ENCODE results near the gene PTPN11.
"Not testable (repeated sequence)": the region's sequence is repeated elsewhere in the genome, so short reads cannot be mapped to it uniquely, and the experiment has no call there.

The PTPN11 gene

DNA sequence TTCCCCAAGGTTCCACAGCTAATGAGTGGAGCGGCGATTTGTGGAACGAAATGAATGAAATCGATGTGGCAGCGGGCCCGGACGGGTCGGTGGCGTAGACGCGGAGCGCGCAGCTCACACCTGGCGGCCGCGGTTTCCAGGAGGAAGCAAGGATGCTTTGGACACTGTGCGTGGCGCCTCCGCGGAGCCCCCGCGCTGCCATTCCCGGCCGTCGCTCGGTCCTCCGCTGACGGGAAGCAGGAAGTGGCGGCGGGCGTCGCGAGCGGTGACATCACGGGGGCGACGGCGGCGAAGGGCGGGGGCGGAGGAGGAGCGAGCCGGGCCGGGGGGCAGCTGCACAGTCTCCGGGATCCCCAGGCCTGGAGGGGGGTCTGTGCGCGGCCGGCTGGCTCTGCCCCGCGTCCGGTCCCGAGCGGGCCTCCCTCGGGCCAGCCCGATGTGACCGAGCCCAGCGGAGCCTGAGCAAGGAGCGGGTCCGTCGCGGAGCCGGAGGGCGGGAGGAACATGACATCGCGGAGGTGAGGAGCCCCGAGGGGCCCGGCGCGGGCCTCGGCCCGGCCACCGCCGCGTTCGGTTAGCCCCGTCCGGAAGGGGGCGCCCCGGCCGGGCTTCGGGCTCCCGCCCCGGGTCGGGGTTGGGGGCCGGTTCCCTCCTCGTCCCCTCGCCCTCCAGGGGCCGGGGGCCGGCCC, at the start of gene PTPN11:
TSS of gene PTPN11 (plus strand) at position 340 of the 689 bp plus-strand sequence. CDS start at position 505, 165 bp downstream.
- peak; percentile 78 for DNase-seq

DNA sequence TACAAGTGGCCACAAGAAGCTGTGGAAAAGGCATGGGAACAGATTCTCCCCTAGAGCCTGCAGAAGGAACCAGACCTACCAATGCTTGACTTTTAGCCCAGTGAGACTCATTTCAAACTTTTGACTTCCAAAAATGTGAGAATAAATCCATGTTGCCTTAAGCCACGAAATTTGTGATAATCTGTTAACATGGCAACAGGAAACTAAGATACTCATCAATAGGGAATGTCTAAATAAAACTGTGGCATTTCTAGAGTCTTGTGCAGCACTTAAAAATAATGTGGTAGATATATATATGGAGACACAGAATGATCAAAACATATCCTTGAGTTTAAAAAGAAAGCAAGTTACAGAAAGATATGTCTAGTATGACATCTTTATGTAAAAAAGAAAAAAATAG, 48.5 kb upstream of the PTPN11 start:
- peak; percentile 5 for DNase-seq

DNA sequence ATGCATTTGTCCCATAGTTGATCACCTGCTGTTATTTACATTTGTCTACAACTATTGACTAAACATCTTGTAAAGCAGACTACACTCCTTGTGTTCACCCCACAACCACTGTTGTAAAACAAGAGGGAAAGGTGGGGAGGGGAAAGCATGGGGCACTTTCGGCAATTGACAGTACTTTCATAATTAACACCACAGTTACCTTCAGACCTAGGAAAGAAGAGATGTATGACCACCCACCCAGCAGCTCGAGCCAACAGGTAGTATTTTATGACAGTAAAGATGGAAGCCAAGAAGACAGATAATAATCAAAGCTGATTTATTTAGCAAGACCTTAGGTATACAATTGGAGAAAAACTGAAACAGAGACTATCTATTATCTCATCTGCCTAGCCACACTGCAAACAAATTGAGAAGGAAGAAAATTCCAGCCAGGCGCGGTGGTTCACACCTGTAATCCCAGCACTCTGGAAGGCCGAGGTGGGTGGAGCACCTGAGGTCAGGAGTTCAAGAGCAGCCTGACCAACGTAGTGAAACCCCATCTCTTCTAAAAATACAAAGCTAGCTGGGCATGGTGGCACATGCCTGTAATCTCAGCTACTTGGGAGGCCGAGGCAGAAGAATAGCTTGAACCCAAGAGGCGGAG, 47.8 kb upstream of the PTPN11 start:
- DNase-seq = no peak

DNA sequence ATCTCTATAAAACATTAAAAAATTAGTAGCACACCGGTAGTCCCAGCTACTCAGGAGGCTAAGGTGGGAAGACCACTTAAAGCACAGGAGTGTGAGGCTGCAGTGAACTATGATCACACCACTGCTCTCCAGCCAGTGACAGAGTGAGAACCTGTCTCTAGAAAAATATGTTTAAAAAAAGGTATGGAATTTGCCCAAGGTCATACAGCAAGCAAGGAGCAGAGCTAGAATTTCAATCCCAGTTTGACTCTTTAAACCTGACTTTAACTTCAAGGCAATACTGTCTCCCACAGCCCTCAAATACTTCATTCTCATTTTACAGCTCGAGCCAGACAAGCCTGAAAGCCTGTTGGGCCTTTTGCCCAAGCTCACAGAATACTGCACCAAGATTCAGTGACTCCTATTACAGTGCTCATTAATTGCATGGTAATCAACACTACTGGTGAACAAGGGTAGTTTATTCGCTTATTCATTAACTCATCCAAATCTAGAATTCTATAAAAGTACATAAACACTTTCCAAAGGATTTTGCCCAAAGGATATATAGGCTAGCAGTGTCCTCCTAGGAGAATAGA, 44.5 kb upstream of the PTPN11 start:
- DNase-seq = no peak

DNA sequence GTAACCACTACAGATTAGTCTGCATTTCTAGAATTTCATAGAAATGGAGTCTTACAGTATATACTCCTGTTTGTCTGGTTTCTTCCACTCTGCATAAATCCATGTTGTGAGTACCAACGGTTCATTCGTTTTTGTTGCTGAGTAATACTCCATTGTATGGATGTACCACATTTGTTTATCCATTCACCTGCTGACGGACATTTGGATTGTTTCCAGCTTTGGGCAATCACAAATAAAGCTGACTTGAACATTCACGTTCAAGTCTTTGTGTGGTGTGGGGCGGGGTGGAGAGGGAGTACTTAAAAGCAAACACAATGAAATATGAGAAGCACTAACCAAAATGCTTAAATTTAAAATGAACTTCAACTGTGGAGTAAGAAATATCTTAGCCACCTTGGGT, 43.6 kb upstream of the PTPN11 start:
- DNase-seq = no peak

DNA sequence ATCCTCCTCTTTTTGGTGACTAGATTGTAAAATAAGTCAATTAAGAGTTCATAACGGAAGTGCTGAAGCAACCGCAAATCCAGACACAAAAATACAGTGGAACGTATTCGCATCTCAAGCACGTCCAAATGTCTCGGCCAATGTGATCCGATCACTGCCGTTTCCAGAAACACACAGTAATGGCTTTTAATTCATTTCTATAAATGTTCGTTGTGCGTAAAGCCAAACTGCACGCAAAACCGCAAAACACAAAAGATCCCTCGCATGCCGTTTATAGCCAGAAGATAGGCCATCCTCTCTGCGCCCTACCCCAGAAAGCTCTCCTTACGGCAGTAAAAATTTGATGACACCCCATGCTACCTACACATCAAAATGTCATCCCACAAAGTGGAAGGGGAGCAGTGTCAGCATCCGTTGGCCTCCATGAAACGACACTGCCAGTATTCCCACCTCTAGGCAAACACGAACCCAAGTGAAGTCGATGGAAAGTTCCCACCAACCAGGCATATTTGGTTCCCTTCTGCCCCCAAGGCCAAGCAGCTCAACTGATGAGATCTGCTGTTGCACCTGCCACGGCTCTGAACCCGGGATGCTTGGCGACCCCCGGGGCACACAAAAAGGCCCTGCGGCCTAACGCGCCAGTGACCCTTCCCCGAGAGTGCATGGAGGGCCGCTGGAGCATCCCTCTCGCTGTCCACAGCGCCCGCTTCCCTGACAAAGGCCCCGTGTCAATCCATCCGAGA, 37.9 kb upstream of the PTPN11 start:
- DNase-seq = no peak

DNA sequence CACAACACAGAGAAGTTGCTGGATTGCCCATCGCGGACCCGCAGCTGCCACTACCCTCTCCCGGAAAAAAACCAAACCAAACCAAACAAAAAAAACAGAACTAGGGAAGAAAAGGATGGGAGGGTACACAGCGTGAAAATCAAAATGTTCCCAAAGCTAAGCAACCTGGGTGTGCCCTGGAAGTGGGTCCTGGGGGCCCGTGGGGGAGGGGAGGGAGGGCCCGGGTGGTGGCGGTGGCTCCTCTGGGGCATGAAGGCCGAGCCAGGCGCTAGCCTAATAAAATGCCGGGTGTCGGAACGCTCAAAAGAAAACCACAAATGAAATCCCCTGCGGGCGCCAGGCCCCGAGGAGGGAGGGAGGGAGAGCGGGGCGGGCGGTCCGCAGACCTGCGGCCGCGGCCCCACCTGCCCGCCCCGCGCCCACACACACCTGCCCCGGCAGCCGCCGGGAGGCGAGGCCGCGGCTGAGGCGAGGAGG, 37.3 kb upstream of the PTPN11 start:
- no peak for DNase-seq

DNA sequence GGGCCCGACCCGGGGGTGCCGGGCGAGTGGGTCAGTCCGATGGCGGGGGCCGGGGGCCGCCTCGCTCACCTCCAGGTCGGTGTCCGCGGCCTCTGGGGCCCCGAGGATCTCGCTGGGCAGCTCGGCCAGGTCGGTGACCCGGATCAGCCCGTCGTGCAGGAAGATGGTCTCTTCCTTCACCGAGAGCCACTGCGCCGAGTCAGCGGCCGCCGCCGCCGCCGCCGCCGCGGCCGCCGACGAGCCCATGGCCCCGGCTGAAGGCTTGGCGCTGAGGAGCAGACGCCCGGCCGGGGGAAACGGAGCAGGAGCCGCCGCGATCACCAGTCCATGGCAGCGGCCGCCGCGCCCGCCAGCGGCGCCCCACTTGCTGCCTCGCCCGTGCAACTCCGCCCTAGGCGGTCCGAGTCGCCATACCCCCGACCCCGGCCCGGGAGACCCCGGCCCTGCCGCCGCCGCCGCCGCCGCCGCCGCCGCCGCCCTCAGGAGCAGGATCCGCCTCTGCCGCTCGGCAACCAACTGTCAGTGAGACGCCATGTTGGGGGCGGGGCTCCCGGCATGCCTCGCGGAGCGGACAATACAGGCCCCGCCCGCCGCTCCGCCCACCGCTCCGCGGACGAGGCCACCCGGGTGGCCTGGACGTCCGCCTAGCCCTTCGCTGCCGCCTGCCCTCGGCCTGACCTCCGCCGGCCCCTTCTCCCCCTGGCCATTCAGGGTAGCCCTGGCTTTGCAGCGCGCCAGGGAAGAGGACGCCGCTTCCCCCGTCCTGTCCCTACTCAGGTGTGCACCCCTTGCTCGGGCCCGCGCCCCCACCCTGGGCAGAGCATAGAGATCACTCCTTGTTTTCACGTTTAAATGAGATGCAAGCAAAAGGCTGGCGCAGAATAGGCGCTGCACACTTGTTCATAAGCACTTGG, 36.6 kb upstream of the PTPN11 start, which contains the start of gene HECTD4:
TSS of gene HECTD4 (minus strand) at position 549 of the 914 bp plus-strand sequence. CDS start at position 246, 303 bp downstream.
- DNase-seq = peak; percentile 87

DNA sequence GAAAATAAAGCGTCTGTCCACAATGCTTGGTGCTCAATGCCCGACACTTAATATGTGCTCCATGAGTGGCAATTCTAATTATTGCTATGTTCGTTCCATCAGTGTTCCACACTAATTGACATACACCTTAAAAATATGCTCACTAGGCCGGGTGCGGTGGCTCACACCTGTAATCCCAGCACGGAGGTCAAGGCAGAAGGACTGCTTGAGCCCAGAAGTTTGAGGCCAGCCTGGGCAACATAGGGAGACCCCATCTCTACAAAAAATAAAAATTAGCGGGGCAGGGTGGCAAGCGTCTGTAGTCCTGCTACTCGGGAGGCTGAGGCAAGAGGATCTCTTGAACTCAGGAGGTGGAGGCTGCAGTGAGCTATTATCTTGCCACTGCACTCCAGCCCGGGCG, 35.9 kb upstream of the PTPN11 start:
- no peak for DNase-seq

DNA sequence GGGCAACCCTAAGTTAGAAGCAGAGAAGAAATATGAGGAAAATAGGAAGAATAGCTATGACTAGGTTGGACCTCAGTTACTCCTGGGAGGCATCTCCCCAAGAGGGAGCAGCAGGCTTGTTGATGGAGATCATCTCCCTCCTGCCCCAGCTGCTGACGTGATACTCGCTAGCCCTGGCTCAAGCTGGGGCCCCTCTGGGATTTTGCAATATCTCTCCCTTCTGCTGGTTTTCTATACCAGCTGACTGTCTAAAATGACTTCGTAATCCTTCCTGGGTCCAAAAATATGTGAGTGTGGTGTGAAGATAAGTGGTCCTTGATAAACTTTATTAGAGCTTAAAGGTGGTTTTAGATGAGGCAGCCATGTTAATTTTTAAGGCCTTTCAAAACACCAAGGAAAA, 32.0 kb upstream of the PTPN11 start:
- peak; percentile 62 for DNase-seq

DNA sequence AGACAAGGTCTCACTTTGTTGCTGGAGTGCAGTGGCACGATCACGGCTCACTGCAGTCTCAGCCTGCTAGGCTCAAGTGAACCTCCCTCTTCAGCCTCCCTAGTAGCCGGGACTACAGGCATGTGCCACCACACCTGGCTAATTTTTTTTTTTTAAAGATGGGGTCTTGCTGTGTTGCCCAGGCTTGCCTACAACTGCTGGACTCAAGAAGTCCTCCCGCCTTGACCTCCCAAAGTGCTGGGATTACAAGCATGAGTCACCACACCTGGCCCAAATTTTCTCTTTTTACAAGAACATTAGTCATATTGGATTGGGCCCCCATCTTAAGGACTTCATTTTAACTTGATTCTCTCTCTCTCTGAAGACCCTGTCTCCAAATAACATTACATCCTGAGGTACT, 29.5 kb upstream of the PTPN11 start:
- DNase-seq = no peak

DNA sequence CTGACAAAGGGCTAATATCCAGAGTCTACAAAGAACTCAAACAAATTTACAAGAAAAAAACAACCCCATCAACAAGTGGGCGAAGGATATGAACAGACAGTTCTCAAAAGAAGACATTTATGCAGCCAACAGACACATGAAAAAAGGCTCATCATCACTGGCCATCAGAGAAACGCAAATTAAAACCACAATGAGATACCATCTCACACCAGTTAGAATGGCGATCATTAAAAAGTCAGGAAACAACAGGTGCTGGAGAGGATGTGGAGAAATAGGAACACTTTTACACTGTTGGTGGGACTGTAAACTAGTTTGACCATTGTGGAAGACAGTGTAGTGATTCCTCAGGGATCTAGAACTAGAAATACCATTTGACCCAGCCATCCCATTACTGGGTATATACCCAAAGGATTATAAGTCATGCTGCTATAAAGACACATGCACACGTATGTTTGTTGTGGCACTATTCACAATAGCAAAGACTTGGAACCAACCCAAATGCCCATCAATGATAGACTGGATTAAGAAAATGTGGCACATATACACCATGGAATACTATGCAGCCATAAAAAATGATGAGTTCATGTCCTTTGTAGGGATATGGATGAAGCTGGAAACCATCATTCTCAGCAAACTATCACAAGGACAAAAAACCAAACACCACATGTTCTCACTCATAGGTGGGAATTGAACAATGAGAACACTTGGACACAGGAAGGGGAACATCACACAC, 28.7 kb upstream of the PTPN11 start:
- not testable (repeated sequence) for DNase-seq

DNA sequence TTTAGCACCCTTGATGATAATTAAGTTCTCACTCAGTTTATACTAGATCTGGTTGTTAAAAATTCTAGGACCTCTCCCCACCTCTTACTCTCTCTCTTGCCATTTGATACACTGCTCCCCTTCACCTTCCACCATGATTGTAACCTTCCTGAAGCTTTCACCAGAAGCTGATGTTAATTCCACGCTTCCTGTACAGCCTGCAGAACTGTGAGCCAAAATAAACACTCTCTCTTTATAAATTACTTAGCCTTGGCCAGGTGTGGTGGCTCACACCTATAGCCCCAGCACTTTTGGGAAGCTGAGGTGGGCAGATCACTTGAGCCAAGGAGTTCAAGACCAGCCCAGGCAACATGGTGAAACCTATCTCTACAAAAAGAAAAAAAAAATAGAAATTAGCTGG, 25.4 kb upstream of the PTPN11 start:
- DNase-seq = no peak

DNA sequence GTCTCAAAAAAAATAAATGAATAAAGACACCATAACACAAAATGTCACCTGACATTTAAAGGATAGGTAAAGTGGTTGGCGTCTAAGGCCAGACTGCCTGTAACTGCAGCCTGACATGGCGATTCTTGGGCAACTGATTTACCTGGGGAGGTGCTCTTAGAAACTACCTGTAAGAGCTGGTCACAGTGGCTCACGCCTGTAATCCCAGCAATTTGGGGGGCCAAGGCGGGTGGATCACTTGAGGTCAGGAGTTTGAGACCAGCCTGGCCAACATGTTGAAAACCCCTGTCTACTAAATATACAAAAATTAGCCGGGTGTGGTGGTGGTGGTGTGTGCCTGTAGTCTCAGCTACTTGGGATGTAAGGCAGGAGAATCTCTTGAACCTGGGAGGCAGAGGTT, 17.7 kb upstream of the PTPN11 start:
- DNase-seq = no peak

DNA sequence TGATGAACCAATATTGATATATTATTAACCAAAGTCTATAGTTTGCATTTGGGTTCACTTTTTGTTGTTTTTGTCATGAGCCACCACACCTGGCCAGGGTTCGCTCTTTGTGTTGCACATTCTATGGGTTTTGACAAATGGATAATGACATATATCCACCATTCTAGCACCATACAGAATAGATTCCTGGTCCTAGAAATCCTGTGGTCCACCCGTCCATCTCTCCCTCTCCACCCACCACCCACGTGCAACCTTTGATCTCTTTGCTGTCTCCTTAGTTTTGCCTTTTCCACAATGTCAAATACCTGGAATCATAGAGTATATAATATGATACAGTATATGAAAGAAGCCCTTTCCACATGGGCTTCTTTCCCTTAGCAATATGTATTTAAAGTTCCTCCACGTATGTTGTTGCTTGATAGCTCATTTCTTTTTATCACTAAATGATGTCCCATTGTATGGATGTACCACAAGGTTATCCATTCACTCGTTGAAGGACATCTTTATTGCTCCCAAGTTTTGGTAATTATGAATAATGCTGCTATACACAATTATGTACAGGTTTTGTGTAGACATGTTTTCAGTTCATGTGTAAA, 16.7 kb upstream of the PTPN11 start:
- no peak for DNase-seq

DNA sequence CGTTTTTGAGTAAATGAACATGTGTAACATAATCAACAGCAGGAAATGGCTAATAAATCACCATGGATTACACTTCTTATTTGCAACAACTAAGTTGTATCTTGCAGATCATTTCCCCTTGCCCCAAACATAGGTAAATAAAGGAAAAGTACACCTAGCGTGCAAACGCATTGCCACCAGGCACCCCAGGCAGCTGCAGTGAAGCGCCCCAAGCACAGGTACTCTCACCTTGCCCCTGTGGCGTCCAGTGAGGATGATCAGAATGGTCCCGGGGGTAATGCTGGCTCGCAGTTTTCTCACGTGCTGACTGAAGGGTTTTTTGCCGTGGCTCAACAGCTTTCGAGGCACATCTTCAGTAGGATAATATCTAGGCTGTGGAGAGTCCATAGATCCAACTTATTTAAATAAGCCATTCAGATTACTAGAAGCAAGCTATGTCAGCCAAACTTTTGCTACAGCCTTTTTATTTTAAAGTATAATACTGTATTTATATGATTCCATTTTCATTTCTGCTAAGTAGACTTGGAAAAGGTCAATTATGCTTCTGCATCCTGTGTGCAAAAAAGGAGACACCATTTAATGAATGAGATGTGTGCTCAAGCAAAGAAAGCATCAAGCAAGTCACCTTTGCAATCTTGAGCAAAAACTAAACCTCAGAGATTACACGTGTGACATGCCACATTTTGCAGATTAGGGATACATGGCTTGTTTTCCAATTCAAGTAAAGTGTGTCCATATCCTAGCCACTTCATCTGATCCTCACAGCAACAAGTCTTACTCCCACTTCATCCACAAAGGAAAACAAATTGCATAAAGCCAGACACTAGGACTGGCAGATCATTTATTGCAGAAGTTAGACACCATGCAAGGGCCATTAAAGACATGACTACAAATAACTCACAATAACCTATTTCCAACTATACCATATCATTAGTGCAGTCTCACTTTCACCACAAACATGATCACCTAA, 11.9 kb upstream of the PTPN11 start:
- DNase-seq = no peak

DNA sequence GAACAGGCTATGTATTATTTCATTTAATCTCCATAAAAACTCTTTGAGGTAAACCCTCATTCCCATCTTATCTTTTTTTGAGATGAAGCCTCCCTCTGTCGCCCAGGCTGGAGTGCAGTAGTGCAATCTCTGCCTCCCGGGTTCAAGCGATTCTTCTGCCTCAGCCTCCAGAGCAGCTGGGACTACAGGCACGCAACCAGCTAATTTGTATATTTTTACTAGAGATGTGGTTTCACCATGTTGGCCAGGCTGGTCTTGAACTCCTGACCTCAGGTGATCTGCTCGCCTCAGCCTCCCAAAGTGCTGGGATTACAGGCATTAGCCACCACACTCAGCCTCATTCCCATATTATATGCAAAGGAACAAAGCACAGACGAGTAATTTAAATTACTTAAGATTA, 11.1 kb upstream of the PTPN11 start:
- not testable (repeated sequence) for DNase-seq

DNA sequence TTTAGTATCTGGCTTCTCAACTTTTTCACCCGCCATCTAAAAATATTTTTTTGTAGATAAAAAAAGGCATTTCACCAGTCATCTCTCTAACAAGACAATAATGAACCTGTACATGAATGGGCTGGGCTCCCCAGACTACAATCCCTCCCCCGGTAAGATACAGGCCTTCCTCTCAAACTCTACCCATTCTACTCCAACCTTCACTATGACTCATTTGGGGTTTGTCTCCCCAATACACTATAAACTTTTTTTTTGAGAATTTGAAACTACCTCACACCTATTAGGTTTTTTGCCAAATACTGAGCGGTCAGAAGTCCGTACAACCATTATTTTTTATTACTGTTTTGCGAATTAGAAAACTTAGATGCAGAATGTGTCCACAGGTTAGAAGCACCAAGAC, 10.1 kb upstream of the PTPN11 start:
- DNase-seq = no peak

DNA sequence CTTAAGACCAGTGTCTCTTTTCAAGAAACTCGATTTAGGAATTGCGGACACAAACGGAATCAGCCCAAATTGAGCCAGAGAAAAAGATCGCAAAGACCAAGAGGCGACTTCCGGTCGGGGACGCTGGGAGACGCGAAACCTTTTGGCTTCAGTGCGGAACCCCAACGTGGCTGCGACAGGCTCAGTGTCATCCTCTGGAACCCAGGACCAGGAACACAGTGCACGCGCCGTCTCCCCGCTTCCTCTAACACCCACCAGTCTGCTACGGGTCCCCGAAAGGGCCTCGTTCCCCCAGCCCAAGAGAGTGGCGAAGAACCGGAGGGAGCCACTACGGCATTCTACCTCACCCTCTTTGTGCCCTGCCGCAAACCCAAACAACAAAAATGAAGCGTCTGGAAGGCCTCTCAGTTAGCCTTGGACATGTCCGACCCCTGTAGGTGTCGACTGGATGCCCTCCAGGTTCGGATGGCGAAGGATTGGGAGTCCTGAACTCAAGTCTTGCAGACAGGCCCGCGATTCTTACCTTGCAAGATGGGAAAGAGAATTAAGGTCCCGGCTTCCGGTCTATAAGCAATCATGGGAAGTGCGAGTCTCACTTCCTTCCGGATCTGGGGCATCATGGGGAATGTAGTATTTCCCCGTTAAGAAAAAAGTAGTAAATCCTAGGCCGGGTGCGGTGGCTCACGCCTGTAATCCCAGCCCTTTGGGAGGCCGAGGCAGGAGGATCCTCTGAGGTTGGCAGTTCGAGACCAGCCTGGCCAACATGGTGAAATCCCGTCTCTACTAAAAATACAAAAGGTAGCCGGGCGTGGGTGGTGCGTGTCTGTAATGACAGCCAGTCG, 9.5 kb upstream of the PTPN11 start, which contains the start of gene RPL6:
TSS of gene RPL6 (minus strand) at position 542 of the 842 bp plus-strand sequence. CDS start 949 bp downstream, outside the sequence.
- DNase-seq = peak; percentile 92
